NCI-H1105 (cell line): ENCODE measurements around the gene IPPK.
"Not testable (repeated sequence)": the region's sequence is repeated elsewhere in the genome, so short reads cannot be mapped to it uniquely, and the experiment has no call there.

ENCODE experiments used
- DNase-seq: peaks from one replicate; lab custom pipeline; 2025; lab: John Stamatoyannopoulos, UW

IPPK gene

DNA sequence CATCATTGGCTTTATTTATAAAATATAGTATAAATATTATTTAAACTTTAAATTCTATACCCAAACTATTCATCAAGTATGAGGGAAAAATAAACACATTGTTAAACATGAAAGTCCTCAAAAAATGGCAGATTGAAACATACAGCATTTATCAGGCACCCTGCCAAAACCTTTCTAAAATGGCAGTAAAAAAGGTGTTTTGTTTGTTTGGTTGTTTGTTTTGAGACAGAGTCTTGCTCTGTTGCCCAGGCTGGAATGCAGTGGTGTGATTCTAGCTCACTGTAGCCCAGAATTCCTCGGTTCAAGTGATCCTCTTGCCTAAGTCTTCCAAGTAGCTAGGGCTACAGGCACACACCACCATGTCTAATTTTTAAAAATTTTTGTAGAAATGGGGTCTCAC is 74.0 kb downstream of the IPPK start:
- no peak for DNase-seq

DNA sequence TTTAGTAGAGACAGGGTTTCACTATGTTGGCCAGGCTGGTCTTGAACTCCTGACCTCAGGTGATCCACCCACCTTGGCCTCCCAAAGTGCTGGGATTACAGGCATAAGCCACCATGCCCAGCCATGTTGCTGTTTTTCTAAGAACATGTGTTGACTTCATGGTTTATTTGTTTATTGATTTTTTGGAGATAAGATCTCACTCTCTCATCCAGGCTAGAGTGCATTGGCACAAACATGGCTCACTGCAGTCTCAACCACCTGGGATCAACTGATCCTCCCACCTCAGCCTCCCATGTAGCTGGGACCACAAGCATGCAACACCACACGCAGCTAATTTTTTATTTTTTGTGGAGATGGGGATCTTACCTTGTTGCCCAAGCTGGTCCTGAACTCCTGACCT is 74.9 kb downstream of the IPPK start:
- DNase-seq: not testable (repeated sequence)

DNA sequence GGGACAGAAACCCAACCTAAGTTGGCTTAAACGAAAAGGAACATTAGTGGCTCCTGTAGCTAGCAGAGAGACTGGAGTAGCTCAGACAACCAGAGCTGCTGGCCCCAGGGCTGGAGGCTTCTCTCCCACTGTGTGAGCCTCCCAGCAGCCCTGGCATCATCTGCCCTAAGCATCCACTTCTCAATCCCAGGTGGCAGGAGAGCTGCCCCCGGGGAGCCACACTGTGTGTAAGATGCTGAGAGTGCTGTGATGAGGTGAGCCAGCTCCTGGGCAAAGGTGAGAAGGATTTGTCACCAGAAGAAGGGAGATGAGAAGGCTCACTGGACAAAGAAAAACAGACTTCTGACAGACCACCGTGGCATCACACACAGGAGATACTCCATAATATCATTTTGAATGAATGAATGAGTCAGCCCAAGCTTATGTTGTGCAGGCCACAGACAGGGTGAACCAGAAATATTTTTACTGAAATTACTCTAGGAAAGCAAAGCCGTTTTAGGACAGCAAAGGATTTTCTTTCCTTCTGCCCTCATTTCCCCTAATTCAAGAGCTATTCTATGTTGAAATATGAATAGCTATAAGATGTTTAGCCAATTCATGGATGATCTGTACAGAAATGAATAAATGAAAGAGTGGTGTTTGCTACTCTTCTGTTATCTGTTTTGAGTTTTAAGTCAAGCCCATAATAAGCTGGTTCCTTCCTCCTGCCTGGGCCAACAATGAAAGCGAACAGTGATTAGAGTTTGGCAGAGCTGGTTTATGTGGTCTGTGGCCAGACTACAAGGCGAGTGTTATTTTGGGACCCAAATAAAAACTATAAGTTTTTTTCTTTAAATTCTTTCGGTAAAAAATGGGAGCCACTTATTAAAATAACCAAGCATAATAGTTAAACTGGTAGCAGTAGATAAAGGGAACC is 76.7 kb downstream of the IPPK start:
- DNase-seq: no peak

DNA sequence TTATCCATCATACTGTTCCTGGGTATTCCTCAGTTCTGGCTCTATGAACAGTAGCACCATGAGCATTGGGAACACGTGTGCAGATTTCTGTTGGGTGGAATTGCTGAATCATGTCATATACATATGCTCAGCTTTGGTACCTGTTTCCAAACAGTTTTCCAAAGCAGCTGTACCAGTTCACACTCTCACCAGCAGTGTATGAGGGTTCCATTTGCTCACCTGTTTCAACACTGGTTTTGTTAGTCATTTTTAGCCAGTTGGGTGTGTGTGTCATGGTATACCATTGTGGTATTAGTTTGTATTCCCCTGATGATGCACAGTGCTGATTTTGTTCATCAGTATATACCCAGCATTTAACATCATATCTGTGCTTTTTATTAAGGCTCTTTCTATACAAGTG is 77.4 kb downstream of the IPPK start:
- DNase-seq: no peak

DNA sequence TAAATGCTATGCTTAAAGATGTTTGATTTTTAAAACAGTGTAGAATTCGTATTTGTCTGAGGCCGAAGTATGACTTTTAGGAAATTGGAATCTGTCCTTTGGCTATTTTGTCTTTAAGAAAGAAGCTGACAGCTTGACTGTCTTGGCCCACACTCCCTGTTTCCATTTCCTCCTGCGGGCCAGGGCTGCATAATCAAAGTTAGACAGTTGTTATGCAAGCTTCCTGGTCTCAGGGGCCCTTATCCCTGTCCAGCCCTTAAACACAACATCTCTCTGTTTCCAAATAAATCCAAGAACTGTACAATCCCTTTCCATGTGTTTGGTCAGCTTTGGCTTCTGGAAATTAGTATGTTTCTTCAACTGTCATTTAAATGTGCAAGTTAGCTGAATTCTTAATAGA is 79.6 kb downstream of the IPPK start:
- DNase-seq: no peak

DNA sequence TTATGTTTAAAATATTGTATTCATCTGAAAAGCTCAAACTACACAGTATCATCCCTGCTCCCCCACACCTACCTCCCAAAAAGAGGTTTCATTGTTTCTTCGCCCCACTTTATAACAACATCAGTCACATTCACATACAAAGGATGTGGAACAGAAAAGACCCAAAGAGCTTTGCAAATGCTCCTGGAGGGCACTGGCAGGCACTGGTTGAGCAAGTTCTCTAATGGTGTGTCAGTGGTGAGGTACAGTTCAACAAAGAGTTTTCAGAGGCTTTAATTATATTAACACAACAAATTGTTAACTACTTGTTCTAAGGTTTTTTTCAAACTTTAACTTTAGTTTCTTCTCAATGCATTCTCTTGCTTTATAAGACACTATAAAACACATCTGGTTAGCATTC is 80.0 kb downstream of the IPPK start:
- DNase-seq: no peak

DNA sequence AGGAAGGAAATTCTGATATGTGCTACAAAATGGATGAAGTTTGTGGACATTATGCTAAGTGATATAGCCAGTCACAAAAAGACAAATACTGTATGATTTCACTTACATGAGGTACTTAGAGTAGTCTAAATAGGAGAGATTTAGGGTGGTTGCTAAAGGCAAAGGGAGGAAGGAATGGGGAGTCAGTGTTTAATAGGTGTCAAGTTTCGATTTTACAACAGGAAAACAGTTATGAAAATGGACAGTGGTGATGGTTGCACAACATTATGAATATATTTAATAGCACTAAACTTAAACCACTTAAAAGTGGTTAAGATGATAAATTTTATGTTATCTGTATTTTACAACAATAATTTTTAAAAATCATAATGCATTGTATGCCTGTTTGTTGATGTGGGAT is 93.8 kb downstream of the IPPK start:
- no peak for DNase-seq

DNA sequence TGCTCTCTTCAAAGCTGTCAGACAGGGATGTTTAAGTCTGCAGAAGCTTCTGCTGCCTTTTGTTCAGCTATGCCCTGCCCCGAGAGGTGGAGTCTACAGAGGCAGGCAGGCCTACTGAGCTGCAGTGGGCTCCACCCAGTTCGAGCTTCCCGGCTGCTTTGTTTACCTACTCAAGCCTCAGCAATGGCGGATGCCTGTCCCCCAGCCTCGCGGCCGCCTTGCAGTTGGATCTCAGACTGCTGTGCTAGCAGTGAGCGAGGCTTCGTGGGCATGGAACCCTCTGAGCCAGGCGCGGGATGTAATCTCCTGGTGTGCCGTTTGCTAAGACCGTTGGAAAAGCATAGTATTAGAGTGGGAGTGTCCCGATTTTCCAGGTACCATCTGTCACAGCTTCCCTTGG is 96.3 kb downstream of the IPPK start:
- not testable (repeated sequence) for DNase-seq

DNA sequence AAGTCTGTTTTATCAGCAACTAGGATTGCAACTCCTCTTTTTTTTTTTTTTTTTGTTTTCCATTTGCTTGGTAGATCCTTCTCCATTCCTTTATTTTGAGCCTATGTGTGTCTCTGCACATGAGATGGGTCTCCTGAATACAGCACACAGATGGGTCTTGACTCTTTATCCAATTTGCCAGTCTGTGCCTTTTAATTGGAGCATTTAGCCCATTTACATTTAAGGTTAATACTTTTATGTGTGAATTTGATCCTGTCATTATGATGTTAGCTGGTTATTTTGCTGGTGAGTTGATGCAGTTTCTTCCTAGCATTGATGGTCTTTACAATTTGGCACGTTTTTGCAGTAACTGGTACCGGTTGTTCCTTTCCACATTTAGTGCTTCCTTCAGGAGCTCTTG is 98.1 kb downstream of the IPPK start:
- DNase-seq: not testable (repeated sequence)

DNA sequence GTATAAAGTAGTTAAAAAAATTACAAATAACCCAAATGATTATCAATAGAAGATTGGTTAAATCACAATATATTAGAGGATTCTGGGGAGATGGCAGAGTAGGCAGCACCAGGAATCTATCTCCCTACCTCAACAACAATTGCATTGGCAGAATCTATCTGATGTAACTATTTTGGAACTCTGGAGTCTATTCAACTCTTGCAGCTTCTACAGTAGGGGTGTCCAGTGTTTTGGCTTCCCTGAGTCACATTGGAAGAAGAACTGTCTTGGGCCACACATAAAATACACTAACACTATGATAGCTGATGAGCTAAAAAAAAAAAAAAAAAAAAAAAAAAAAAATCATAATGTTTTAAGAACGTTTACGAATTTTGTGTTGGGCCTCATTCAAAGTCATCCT is 104.9 kb downstream of the IPPK start:
- no peak for DNase-seq

DNA sequence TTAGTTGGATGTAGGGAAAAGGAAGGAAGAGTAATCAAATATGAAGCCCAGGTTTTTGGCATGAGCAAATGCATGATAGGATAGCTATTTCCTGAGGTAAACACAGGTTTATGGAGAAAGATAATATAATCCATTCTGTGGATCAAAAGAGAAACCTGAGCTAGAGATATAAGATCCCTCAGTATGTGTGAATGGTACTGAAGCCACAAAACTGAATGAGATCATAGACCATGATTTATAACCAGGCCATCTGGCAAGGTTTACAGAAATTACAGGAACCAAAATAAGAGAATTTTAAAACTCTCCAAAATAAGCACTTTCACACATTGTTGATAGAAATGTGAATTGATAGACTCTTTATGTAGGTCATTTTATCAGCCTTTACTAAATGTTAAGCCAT is 105.4 kb downstream of the IPPK start:
- DNase-seq: no peak
